Neural crest cell (in vitro differentiated cells): ENCODE results near the gene PTPRU. TPM values are rescaled to one million over a fixed set of nuclear protein-coding genes. Genes with fewer than 3 reads are reported as not detected.
A peak's percentile ranks its signal among the peaks of the same experiment; 100 is the strongest.

Experiments used
- DNase-seq: peaks from one replicate; pipeline ENCODE4 v3.0.0; 2021; ENCODE audit warnings: low read depth, mixed read lengths, low spot score
- H3K27ac Mint-ChIP-seq: one replicate; pipeline ENCODE4 v1.8.0; 2021; ENCODE audit warnings: mild to moderate bottlenecking, mixed read lengths; ENCODE audit not compliant: unreplicated experiment
- H3K27me3 Mint-ChIP-seq: 2 replicates; pipeline ENCODE4 v1.8.0; 2021; ENCODE audit warnings: low read depth, mild to moderate bottlenecking, mixed read lengths
- H3K36me3 Mint-ChIP-seq: 2 replicates; pipeline ENCODE4 v1.8.0; 2021; ENCODE audit warnings: low read depth, mild to moderate bottlenecking, mixed read lengths
- H3K4me1 Mint-ChIP-seq: 2 replicates; pipeline ENCODE4 v1.8.0; 2021; ENCODE audit warnings: mixed read lengths
- H3K4me3 Mint-ChIP-seq: one replicate; pipeline ENCODE4 v1.8.0; 2021; ENCODE audit warnings: mild to moderate bottlenecking, mixed read lengths
- H3K9me3 Mint-ChIP-seq: 2 replicates; pipeline ENCODE4 v1.8.0; 2021; ENCODE audit warnings: mixed read lengths
- long read RNA-seq: library from polyadenylated mRNA; unstranded; transcript quantifications from one replicate; pipeline ENCODE4 v2.0.0, GENCODE V29; 2020
- total RNA-seq: library from RNA; stranded (reverse); gene quantifications from 2 replicates; pipeline ENCODE4 v1.2.1, GENCODE V29; 2021
- TF ChIP-seq, protein P1 (sequence below): fragments of 200-600 bp; sonication (generic); conservative IDR thresholded peaks from 2 replicates; pipeline ENCODE4 v1.5.0; 2021; ENCODE audit warnings: antibody characterized with exemption, mild to moderate bottlenecking

PTPRU gene
- total RNA-seq: 4.8 and 5.1 TPM in 2 replicates
- long read RNA-seq: 0 reads

- H3K4me3 Mint-ChIP-seq: peak within 1 kb of the TSS; percentile 84
- H3K27ac Mint-ChIP-seq: peak within 1 kb of the TSS; percentile 63
- TF ChIP-seq, protein P1, sequence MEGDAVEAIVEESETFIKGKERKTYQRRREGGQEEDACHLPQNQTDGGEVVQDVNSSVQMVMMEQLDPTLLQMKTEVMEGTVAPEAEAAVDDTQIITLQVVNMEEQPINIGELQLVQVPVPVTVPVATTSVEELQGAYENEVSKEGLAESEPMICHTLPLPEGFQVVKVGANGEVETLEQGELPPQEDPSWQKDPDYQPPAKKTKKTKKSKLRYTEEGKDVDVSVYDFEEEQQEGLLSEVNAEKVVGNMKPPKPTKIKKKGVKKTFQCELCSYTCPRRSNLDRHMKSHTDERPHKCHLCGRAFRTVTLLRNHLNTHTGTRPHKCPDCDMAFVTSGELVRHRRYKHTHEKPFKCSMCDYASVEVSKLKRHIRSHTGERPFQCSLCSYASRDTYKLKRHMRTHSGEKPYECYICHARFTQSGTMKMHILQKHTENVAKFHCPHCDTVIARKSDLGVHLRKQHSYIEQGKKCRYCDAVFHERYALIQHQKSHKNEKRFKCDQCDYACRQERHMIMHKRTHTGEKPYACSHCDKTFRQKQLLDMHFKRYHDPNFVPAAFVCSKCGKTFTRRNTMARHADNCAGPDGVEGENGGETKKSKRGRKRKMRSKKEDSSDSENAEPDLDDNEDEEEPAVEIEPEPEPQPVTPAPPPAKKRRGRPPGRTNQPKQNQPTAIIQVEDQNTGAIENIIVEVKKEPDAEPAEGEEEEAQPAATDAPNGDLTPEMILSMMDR: peak; percentile 83
- peaks cover 25% of the 10 kb centered on the region for H3K4me1 Mint-ChIP-seq
- H3K9me3 Mint-ChIP-seq: no peaks in the 10 kb centered on the region
- peaks cover 80% of the 10 kb centered on the region for H3K27me3 Mint-ChIP-seq
- H3K36me3 Mint-ChIP-seq: no peaks in the 10 kb centered on the region
- DNase-seq: peak; percentile 93
These were observed at the start of gene PTPRU for GRCh38 chr1:29235955-29236711. PTPRU (plus strand) TSS chr1:29236522; CDS start chr1:29236645, 123 bp downstream.

GRCh38 chr1:29186707-29187106, 49.6 kb upstream of the PTPRU start:
- no peak overlapping the region for H3K27ac Mint-ChIP-seq
- TF ChIP-seq, protein P1: no peak
- H3K4me1 Mint-ChIP-seq: peaks cover 6% of the 10 kb centered on the region
- H3K9me3 Mint-ChIP-seq: peaks cover 2% of the 10 kb centered on the region
- peaks cover 8% of the 10 kb centered on the region for H3K36me3 Mint-ChIP-seq
- H3K27me3 Mint-ChIP-seq: no peaks in the 10 kb centered on the region
- DNase-seq: no peak
- peak overlapping the region; percentile 22 for H3K4me3 Mint-ChIP-seq

DNA sequence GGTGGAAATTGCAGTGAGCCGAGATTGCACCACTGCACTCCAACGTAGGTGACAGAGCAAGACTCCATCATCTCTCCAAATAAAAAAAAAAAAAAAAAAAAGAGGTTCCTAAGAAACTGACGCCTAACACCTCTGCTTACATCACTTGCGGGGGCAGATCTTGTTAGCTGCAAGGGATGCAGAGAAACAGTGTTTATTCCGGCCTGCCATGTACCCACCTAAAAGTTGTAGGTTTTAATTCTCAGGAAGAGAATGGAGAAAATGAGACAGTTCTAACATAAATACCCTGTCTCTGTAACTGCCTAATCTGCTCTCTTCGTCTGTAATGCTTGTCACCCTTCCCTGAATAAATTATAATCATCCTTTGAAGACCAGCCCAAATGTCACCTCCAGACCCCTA, 45.6 kb upstream of the PTPRU start:
- Mint-ChIP-seq H3K4me1 (no peaks in the 10 kb centered on the region), H3K27me3 (no peaks in the 10 kb centered on the region), H3K9me3 (peaks cover 2% of the 10 kb centered on the region), H3K4me3 (no peak overlapping the region), H3K27ac (no peak overlapping the region), H3K36me3 (peaks cover 10% of the 10 kb centered on the region)
- TF ChIP-seq, protein P1: no peak
- no peak for DNase-seq

DNA sequence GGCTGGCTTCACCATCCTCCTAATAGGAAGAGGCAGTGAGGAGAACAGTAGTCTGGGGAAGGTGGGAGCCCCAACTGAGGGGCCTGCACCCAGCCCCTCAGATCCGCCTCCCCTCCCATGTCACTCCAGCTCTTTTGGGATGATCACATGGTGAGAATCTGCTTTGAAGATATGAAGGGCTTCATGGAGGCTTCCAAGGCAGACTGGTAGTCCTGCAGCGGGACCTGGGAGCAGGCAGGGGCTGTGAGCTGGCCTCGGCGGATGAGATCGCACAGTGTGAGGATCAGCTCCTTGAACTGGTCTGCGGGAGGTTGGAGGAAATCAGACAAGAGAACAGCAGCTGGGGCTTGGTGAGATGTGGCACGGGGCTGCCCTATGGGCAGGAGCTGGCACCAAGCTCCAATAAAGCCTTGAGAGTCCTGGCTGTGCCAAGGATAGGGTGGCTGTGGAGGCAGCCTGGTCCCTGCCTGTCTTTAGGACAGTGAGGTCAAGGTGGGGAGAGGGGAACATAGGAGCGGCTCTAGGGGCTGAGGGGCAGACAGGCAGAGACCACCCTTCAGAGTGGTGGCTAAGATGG, 42.4 kb upstream of the PTPRU start:
- Mint-ChIP-seq H3K4me1 (no peaks in the 10 kb centered on the region), H3K9me3 (peaks cover 2% of the 10 kb centered on the region), H3K36me3 (peaks cover 10% of the 10 kb centered on the region), H3K27me3 (no peaks in the 10 kb centered on the region), H3K4me3 (no peak overlapping the region), H3K27ac (peak overlapping the region; percentile 82)
- no peak for DNase-seq
- TF ChIP-seq, protein P1: no peak

DNA sequence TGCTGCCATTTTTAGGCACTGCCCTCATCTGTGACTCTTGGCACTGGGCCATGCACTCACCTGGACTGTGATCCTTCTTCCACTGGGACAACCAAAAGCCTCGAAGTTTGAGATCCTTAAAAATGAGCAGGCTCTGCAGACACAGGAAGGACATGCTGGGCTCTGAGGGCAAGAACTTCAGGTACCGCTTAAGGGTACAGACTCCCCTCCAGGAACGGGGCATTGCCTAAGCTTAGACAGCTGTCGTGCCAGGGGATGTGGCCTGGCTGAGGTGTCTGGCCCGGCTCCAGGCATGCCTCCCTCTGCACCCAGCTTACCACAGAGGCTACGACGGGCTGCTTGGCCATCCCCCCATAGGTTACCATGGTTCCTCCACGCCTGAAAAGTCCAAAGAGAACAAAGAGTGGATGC, 40.4 kb upstream of the PTPRU start:
- no peaks in the 10 kb centered on the region for H3K27me3 Mint-ChIP-seq
- H3K9me3 Mint-ChIP-seq: peaks cover 1% of the 10 kb centered on the region
- no peaks in the 10 kb centered on the region for H3K4me1 Mint-ChIP-seq
- H3K27ac Mint-ChIP-seq: no peak overlapping the region
- peaks cover 5% of the 10 kb centered on the region for H3K36me3 Mint-ChIP-seq
- no peak overlapping the region for H3K4me3 Mint-ChIP-seq
- TF ChIP-seq, protein P1: no peak
- no peak for DNase-seq
